Measurements from ENCODE around the gene IRF9.

Gene IRF9

GRCh38 chr14:24182110-24182882, 21.2 kb downstream of the IRF9 start:
- no peak overlapping the region for H3K4me3 ChIP-seq (ENCODE audit: low read depth, low read length)
- DNase-seq (ENCODE audit: low read depth) = no peak
- no peak for TF ChIP-seq CTCF (IDR thresholded peaks at IDR 0.05; ENCODE audit: low read depth, low read length, missing control alignments)

DNA sequence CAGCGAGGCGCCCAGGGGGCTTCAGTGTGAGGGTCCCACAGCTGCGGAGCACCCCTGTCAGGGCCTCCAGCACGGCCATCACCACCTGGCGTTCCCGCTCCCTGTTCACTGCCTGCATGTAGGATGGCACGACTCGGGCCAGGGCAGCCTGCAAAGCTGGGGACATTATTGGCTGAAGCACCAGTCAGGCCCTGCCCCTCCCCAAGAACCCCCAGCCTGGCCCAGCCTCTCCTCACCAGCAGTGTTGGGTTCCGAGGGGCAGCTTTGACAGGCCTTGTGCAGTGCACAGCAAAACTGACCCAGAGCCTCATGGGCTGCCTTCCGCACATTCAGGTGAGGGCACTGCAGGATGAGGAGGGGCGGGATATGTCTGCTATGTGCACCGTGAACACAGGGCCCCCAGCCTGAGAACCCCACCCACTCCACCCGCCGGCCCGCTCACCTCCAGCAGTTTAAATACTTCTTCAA, 22.0 kb downstream of the IRF9 start:
- H3K4me3 ChIP-seq (ENCODE audit: low read depth, low read length) = no peak overlapping the region
- DNase-seq (ENCODE audit: low read depth) = no peak
- TF ChIP-seq CTCF (IDR thresholded peaks at IDR 0.05; ENCODE audit: low read depth, low read length, missing control alignments) = no peak

DNA sequence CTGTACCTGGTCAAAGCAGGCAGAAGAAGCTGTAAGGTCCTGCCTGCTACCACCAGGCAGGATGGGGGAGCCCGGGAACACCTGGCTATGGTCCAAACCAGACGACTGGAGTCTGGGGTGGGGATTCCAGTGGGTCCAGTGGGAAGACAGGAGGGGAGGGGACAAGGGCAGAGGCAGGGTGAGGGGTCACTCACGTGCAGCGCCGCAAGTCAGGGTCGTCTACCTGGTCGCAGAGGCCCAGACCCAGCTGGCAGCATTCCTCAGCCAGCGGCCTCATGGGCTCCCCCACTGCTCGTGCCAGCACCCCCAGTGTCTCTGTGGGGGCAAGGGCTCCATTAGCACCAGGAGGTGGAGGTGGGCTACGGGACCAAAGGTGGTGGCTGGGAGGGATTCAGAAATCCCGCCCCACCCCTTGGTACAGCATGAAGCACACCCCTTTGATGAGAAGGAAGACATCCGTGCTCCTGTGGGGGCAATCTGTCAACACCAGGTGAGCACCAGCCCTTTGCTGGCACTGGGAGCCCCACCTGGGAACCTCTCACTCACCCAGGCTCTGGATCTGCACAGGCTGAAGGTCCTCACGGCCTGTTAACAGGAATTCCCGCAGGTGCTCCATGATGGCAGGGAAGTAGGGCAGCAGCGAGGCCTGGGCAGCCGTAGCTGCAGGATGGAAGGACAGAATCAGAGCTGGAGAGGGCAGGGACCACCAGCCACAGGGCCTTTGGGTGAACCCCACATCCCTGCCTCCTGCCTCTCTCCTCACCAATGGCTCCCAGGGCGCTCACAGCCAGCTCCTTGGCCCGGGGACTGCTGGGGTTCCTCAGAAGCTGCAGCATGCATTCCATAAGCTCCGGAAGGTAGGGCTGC, 23.3 kb downstream of the IRF9 start:
- H3K4me3 ChIP-seq (ENCODE audit: low read depth, low read length) = no peak overlapping the region
- TF ChIP-seq CTCF (IDR thresholded peaks at IDR 0.05; ENCODE audit: low read depth, low read length, missing control alignments) = no peak
- no peak for DNase-seq (ENCODE audit: low read depth)

GRCh38 chr14:24185026-24185425, 24.0 kb downstream of the IRF9 start:
- DNase-seq (ENCODE audit: low read depth) = no peak
- no peak for TF ChIP-seq CTCF (IDR thresholded peaks at IDR 0.05; ENCODE audit: low read depth, low read length, missing control alignments)
- H3K4me3 ChIP-seq (ENCODE audit: low read depth, low read length) = no peak overlapping the region

- TF ChIP-seq CTCF (IDR thresholded peaks at IDR 0.05; ENCODE audit: low read depth, low read length, missing control alignments) = no peak
- no peak for DNase-seq (ENCODE audit: low read depth)
- no peak overlapping the region for H3K4me3 ChIP-seq (ENCODE audit: low read depth, low read length)
These were observed 24.7 kb downstream of the IRF9 start for GRCh38 chr14:24185741-24186140.

DNA sequence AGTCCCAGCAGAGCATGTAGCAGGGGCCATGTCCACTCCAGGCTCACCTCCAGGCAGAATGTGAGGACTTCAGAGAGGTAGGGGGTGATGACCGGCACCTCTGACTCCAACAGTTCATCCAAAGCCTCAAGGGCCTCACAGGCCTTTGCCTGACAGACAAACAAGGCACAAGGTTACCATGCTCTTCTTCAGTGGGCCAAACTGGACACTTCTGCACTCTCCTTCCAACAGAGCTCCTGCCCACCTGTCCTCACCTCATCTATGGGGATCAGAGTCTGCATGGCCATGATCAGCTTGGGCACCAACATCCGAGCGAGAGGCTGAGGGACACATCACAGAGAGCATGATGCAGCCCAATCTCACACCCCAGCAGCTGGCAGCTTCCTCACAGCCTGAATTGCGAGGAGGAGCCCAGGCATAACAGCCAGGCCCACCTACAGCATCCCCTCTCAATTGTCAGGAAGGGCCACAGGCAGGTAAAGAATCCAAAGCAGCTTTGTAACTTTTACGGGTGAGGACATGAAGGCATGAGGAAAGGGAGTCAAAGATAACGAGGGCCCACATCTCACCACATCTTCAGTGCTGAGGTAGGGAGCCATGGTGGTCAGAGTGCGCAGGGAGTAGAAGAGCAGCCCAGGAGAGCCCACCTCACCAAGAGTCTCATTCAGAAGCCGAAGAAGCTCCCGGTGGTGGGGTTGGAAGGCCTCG, 25.9 kb downstream of the IRF9 start:
- no peak for DNase-seq (ENCODE audit: low read depth)
- H3K4me3 ChIP-seq (ENCODE audit: low read depth, low read length) = no peak overlapping the region
- no peak for TF ChIP-seq CTCF (IDR thresholded peaks at IDR 0.05; ENCODE audit: low read depth, low read length, missing control alignments)

Measured in GM12864 (cell line).